ENCODE data around the gene CST9. TPM values are rescaled to one million over a fixed set of nuclear protein-coding genes. Genes with fewer than 3 reads are reported as not detected.
A peak's percentile ranks its signal among the peaks of the same experiment; 100 is the strongest.
"Not testable (repeated sequence)": the region's sequence is repeated elsewhere in the genome, so short reads cannot be mapped to it uniquely, and the experiment has no call there.

The CST9 gene
- total and polyA plus RNA-seq, 2 donors, result not detected

DNA sequence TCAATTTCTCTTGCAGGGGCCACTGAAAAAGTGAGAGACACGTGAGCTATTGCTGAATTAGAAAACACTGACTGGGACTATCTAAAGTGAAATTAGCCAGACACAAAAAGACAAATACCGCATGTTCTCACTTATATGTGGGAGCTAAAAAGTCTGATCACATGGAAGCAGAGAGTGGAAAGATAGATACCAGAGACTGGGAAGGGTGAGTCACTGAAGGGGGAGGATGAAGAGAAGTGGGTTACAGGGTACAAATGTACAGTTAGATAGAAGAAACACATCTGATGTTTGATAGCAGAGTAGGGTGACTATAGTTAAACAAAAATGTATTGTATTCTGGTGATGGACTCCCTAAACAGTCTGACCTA lies 18.6 kb upstream of the CST9 start:
- H3K27ac ChIP-seq (ENCODE audit: low read depth), result no peak overlapping the region
- H3K4me3 ChIP-seq (ENCODE audit: low read depth, low read length), result no peak overlapping the region
- H3K36me3 ChIP-seq (ENCODE audit: insufficient read depth), result no peaks in the 10 kb centered on the region
- no peak for DNase-seq (ENCODE audit: extremely low spot score)
- WGBS, result 49% methylated on average over 2 of the region's 2 CpGs
- H3K4me1 ChIP-seq (ENCODE audit: insufficient read depth), result no peaks in the 10 kb centered on the region

DNA sequence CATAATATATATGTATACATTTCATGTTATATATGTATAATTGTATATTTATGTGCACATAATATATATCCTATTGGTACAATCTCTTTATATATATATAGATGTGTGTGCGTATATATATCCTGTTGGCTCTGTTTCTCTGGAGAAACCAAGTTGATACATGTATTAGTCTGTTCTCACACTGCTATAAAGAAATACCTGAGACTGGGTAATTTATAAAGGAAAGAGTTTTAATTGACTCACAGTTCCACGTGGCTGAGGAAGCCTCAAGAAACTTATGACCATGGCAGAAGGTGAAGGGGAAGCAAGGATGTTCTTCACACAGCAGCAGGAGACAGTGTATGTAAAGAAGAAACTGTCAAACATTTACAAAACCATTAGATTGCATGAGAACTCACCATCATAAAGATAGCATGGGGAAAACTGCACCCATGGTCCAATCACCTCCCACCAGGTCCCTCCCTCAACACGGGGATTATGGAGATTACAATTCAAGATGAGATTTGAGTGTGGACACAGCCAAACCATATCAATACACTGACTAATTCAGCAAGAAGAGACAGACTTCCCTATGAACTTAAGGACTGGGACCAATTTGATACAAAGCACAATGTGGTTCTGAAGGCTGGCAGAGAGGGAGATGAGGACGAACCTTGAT lies 18.1 kb upstream of the CST9 start:
- H3K4me3 ChIP-seq (ENCODE audit: low read depth, low read length), result no peak overlapping the region
- no peak for DNase-seq (ENCODE audit: extremely low spot score)
- H3K36me3 ChIP-seq (ENCODE audit: insufficient read depth), result no peaks in the 10 kb centered on the region
- WGBS, result 59% methylated on average over 4 of the region's 4 CpGs
- no peak overlapping the region for H3K27ac ChIP-seq (ENCODE audit: low read depth)
- H3K4me1 ChIP-seq (ENCODE audit: insufficient read depth), result no peaks in the 10 kb centered on the region

DNA sequence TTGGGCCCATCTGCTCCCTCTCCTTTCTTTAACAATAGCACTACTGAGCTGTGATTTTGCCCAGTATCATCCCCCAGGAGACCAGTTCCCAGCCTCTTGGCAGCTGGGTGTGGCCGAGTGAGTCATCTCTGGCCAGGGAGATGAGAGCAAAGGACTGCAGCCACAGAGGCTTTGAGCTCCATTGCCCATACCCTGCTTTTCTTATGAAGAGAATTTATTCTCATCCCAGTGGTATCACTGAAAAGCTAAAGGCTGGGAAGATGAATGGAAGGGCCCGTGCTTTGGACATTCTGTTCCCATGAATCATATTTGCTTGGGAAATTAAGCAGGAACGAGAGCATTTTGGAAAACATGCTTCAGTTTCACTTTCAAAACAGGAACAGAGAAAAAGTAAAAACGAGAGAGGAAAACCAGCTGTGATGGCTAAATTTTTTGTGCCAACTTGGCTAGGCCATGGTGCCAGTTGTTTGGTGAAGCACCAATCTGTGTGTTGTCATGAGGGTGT lies 17.2 kb upstream of the CST9 start:
- H3K4me1 ChIP-seq (ENCODE audit: insufficient read depth), result no peaks in the 10 kb centered on the region
- DNase-seq (ENCODE audit: extremely low spot score), result no peak

DNA sequence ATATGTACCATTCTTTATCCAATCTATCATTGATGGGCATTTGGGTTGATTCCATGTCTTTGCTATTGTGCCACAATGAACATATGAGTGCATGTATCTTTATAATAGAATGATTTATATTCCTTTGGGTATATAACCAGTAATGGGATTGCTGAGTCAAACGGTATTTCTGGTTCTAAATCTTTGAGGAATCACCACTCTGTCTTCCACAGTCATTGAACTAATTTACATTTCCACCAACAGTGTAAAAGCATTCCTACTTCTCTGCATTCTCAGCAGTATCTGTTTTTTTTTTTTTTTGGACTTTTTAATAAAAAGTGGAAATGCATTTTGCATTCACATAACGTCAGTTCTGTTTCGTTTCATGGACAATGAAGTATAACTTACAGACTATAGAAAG lies 16.7 kb upstream of the CST9 start:
- DNase-seq (ENCODE audit: extremely low spot score); H3K4me1 ChIP-seq (ENCODE audit: insufficient read depth); H3K36me3 ChIP-seq (ENCODE audit: insufficient read depth); H3K4me3 ChIP-seq (ENCODE audit: low read depth, low read length): not testable (repeated sequence)
- 62% methylated on average over 3 of the region's 3 CpGs for WGBS
- peak overlapping the region; percentile 31 for H3K27ac ChIP-seq (ENCODE audit: low read depth)

More for the DNA sequence above, 17.2 kb upstream of the CST9 start:
- Histone ChIP-seq H3K36me3 (ENCODE audit: insufficient read depth) (no peaks in the 10 kb centered on the region), H3K27ac (ENCODE audit: low read depth) (peak overlapping the region; percentile 79), H3K4me3 (ENCODE audit: low read depth, low read length) (peak overlapping the region; percentile 13)
- 10% methylated on average over 4 of the region's 4 CpGs for WGBS

DNA sequence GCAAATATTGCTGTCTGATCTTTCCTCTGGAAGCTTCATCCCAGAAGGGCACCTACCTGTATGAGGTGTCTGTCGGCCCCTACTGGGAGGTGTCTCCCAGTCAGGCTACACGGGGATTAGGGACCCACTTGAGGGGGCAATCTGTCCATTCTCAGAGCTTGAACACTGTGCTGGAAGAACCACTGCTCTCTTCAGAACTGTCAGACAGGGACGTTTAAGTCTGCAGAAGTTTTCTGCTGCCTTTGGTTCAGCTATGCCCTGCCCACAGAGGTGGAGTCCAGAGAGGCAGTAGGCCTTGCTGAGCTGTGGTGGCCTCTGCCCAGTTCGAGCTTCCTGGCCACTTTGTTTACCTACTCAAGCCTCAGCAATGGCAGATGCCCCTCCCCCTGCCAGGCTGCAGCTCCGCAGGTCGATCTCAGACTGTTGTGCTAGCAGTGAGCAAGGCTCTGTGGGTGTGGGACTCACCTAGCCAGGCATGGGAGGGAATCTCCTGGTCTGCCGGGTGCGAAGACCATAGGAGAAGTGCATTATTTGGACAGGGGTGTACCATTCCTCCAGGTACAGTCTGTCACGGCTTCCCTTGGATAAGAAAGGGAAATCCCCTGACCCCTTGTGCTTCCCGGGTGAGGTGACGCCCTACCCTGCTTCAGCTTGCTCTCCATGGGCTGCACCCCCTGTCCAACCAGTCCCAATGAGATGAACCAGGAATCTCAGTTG lies 15.1 kb upstream of the CST9 start:
- H3K4me3 ChIP-seq (ENCODE audit: low read depth, low read length); H3K36me3 ChIP-seq (ENCODE audit: insufficient read depth); H3K4me1 ChIP-seq (ENCODE audit: insufficient read depth); H3K27ac ChIP-seq (ENCODE audit: low read depth); DNase-seq (ENCODE audit: extremely low spot score): not testable (repeated sequence)
- 73% methylated on average over 11 of the region's 11 CpGs for WGBS

DNA sequence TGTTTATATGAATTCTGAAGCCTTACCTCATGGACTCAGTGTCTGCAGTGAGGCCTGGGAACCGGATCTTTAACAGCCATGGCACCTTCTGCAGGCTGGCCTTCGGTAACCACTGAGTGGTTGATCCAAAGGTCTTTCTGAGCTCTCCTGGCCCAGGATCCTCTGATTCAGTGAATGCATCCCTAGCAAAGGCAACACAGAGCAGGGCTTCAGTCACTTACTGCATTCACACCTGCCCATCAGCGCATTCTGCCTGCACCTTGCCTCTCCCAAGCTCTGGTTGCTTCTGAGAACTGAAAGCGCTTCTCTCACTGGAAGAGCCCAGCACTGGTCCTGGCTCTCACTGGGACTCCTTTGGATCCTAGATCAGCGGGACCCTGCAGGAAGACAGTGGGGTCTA lies 8.4 kb upstream of the CST9 start:
- H3K36me3 ChIP-seq (ENCODE audit: insufficient read depth), result no peaks in the 10 kb centered on the region
- H3K27ac ChIP-seq (ENCODE audit: low read depth), result no peak overlapping the region
- DNase-seq (ENCODE audit: extremely low spot score), result no peak
- WGBS, result 75% methylated on average over 5 of the region's 5 CpGs
- no peak overlapping the region for H3K4me3 ChIP-seq (ENCODE audit: low read depth, low read length)
- H3K4me1 ChIP-seq (ENCODE audit: insufficient read depth), result no peaks in the 10 kb centered on the region

DNA sequence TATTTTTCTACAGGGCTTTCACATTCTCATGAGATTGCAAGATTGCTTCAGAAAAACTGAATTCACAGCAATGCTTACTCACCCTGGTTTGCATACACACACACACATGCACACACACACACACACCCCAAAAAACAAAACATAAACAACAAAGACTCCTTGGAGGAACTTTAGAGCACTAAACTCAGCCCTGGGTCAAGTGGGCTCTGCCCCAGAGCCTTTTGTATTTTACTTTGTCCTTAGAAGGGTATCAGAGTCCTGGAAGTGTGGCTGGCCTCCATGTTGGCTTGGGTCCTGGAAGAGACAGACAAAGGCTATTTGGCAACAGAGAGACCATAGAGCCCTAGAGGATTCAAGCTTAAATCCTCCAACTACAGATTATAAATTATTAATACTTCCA lies 8.0 kb upstream of the CST9 start:
- H3K36me3 ChIP-seq (ENCODE audit: insufficient read depth), result no peaks in the 10 kb centered on the region
- DNase-seq (ENCODE audit: extremely low spot score), result no peak
- no peak overlapping the region for H3K4me3 ChIP-seq (ENCODE audit: low read depth, low read length)
- no peak overlapping the region for H3K27ac ChIP-seq (ENCODE audit: low read depth)
- no peaks in the 10 kb centered on the region for H3K4me1 ChIP-seq (ENCODE audit: insufficient read depth)

DNA sequence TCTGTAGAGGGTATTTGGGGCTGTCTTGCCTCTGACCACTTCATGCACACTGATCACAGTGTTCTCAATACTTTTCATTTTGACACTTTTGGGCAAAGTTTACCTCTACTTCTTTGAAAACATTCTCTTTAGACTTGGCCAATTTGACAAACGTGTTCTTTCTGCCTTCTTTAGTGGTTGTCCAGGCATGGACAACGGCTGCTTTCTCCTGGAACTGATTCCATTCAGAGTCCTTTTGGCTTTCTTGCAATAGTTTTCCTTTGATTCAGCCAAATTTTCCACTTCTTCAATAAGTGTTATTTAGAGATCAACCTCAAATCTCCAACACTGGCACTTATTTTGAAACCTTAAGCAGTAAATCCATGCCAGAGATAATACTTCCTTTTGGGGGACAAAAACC lies 6.7 kb upstream of the CST9 start:
- Histone ChIP-seq H3K4me3 (ENCODE audit: low read depth, low read length) (no peak overlapping the region), H3K4me1 (ENCODE audit: insufficient read depth) (no peaks in the 10 kb centered on the region), H3K36me3 (ENCODE audit: insufficient read depth) (no peaks in the 10 kb centered on the region), H3K27ac (ENCODE audit: low read depth) (no peak overlapping the region)
- 48% methylated on average over 2 of the region's 2 CpGs for WGBS
- DNase-seq (ENCODE audit: extremely low spot score), result no peak

DNA sequence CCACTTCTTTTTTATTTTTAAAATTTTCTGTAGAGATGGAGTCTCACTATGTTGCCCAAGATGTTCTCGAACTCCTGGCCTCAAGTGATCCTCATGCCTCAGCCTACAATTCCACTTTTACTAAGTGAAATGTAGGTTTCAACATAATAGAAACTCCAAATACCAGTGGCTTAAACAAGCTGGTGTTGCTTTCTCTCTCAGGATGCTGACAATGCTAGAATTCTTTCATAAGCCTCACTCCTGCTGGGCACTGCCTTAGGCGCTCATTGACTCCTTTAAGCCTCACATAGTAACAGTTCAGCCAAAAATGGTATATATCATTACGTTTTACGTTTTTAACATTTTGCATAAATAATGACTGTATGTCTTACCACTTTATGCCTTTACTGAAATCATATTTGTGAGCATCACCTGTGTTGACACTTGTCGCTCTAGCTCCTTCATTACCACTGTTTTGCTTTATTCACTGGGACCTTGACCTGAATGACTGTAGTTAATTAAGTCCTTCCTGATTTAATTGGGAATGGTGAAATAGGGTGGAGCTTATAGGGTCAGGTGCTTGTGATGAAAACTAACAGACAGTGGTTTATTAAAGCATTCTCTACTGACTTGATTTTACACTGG lies 3.9 kb upstream of the CST9 start:
- DNase-seq (ENCODE audit: extremely low spot score), result no peak
- no peak overlapping the region for H3K27ac ChIP-seq (ENCODE audit: low read depth)
- H3K36me3 ChIP-seq (ENCODE audit: insufficient read depth), result no peaks in the 10 kb centered on the region
- WGBS, result 88% methylated on average over 5 of the region's 5 CpGs
- H3K4me3 ChIP-seq (ENCODE audit: low read depth, low read length), result no peak overlapping the region
- H3K4me1 ChIP-seq (ENCODE audit: insufficient read depth), result no peaks in the 10 kb centered on the region

DNA sequence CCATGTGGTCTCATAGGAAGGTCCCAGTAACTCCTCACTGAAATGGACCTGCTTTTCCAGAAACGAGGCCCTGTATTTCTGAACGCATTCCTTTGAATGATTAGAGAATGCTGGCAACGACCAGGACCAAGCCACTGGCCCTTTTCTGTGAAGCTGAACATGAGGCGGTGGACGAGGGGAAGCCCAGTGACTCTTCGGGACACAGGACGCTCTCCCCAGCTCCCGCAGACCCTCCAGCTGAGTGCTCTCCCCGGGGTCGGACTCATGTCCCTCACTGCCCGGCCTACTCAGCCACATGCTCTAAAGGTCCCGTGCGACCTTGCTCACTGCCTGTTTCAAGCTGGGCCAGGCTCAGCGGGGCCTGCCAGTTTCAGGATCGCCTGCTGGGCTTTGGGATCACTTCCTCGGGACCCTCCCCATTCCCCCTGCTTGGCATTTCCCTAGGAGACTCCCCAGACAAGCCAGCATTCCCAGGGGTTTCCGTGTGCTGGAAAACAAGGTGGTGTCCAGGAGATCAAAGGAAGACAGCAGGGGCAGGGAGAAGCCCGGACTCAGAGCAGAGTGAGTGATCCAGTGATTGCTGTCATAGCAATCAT lies 2.6 kb upstream of the CST9 start:
- no peak for DNase-seq (ENCODE audit: extremely low spot score)
- Histone ChIP-seq H3K36me3 (ENCODE audit: insufficient read depth) (no peaks in the 10 kb centered on the region), H3K4me1 (ENCODE audit: insufficient read depth) (no peaks in the 10 kb centered on the region), H3K4me3 (ENCODE audit: low read depth, low read length) (no peak overlapping the region), H3K27ac (ENCODE audit: low read depth) (no peak overlapping the region)
- WGBS, result 81% methylated on average over 18 of the region's 18 CpGs

DNA sequence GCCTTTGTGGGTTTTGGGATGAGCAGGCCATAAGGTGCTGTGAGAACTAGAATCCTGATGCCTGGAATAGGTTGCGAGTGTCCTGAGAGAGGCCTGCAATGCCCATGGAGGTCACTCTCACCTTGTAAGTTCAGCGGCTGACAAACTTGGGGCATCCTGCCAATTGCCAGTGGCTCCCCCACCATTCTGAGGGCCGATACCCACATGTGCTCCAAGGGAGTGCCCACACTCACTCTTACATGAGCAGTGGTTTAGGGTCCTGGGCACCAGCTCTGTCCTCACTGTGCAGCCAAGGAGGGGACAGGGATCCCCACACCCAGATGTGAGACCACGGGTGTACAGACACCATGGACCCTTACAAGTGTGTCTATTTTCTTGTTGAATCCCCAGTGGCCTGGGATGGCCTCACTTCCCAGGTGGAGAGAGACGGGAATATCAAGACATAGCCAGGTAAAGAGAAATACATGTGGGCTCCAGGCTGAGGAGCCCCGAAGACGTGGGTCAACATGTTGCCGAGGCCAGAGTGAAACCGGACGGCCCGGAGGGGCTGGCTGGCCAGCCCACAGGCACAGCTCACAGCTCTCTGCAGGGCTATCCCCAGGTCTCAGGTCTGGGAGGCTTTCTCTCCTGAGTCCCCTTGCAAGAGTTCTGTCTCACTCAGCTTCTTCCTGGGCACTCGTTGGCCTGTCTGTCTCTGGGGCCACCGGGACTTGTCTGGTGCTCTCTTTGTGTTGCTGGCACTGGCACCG lies 2.0 kb upstream of the CST9 start:
- Histone ChIP-seq H3K36me3 (ENCODE audit: insufficient read depth) (no peaks in the 10 kb centered on the region), H3K4me1 (ENCODE audit: insufficient read depth) (no peaks in the 10 kb centered on the region), H3K27ac (ENCODE audit: low read depth) (no peak overlapping the region), H3K4me3 (ENCODE audit: low read depth, low read length) (no peak overlapping the region)
- WGBS, result 93% methylated on average over 14 of the region's 14 CpGs
- no peak for DNase-seq (ENCODE audit: extremely low spot score)

DNA sequence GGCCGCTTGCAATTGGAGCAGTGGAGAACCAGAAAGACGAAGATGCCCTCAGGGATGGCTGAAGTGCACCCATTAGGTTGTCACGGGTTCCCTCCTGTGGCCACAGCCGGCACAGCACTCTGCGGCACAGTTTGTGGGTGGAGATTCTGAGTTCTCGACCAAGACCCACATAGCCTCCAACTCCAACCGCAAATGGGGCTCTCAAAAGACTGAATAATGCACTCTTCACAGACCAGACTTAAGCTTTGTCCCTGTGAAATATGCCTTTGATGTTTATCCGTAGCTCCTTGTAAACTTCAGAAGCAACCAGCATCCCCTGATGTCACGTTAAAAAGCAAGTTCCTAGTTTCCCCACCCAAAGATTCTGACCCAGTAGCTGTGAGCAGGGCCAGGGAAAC lies 934 bp upstream of the CST9 start:
- Histone ChIP-seq H3K4me3 (ENCODE audit: low read depth, low read length) (no peak overlapping the region), H3K4me1 (ENCODE audit: insufficient read depth) (no peaks in the 10 kb centered on the region), H3K36me3 (ENCODE audit: insufficient read depth) (no peaks in the 10 kb centered on the region), H3K27ac (ENCODE audit: low read depth) (no peak overlapping the region)
- no peak for DNase-seq (ENCODE audit: extremely low spot score)
- WGBS, result 12% methylated on average over 9 of the region's 9 CpGs

DNA sequence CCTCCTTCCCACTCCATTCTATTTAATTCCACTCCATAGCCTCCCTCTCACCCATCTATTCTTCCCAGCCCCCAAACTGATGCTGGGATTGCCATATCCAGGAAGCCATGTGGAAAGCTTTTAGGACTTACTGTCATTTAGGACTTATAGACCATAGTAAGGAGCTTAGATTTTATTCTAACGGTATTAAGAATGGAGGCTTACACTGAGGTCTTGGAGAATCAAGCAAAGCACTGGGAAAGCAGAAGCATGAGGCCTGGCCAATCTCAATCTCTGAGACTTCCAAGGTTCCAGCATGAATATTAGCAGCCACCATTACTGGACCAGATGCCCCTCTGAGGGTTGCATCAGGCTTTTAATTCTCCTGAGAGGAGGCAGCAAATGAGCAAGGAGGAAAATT lies 1.4 kb downstream of the CST9 start:
- Histone ChIP-seq H3K4me3 (ENCODE audit: low read depth, low read length) (no peak overlapping the region), H3K36me3 (ENCODE audit: insufficient read depth) (no peaks in the 10 kb centered on the region), H3K27ac (ENCODE audit: low read depth) (no peak overlapping the region), H3K4me1 (ENCODE audit: insufficient read depth) (no peaks in the 10 kb centered on the region)
- DNase-seq (ENCODE audit: extremely low spot score), result no peak
- WGBS, result 38% methylated on average over 1 of the region's 1 CpG
